Measurements from ENCODE around the gene HEXA.
"Not testable (repeated sequence)": the region's sequence is repeated elsewhere in the genome, so short reads cannot be mapped to it uniquely, and the experiment has no call there.

The HEXA gene

GRCh38 chr15:72375846-72376581 lies at the start of gene HEXA:
Gene HEXA (minus strand): TSS chr15:72376014. CDS start chr15:72375972, 42 bp downstream.
- DNase-seq, result peak; percentile 81

- DNase-seq, result no peak
Observed at GRCh38 chr15:72423256-72423655, 47.4 kb upstream of the HEXA start.

- DNase-seq, result no peak
Observed at GRCh38 chr15:72421484-72421883, 45.7 kb upstream of the HEXA start.

GRCh38 chr15:72420576-72420975 lies 44.8 kb upstream of the HEXA start:
- DNase-seq, result no peak

DNA sequence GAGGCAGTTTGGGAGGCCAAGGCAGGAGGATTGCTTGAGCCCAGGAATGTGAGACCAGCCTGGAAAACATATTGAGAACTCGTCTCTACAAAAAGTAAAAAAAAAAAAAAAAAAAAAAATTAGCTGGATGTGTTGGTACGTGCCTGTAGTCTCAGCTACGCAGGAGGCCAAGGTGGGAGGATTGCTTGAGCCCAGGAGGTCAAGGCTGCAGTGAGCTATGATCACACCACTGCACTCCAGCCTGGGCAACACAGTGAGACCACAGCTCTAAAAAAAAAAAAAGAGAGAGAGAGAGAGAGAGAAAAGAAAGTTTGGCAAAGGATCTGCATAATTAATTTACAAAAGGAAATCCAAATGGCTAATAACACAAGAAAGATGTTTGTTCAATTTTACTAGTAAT lies 44.0 kb upstream of the HEXA start:
- DNase-seq, result not testable (repeated sequence)

DNA sequence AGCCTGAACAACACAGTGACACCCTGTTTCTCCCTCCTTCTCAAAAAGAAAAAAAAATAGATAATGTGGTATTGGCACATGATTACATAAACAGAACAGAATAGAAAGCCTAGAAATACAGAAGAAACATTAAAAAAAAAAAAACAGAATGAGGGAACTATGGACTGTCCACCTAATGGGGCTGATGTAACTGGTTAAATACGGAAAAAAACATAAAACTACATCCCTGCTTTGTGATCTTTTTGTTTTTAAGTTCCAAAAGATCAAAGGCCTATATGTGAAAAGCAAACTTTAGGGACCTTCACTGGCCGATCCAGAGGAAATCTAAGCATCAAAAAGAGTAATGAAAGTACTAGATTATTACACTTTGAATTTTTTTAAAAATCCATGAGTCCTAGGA lies 39.5 kb upstream of the HEXA start:
- no peak for DNase-seq

- DNase-seq, result not testable (repeated sequence)
Observed at GRCh38 chr15:72413337-72413736, 37.5 kb upstream of the HEXA start.

- DNase-seq, result no peak
Observed at GRCh38 chr15:72411544-72411943, 35.7 kb upstream of the HEXA start.

GRCh38 chr15:72411111-72411510 lies 35.3 kb upstream of the HEXA start:
- DNase-seq, result no peak

GRCh38 chr15:72406936-72407335 lies 31.1 kb upstream of the HEXA start:
- no peak for DNase-seq

DNA sequence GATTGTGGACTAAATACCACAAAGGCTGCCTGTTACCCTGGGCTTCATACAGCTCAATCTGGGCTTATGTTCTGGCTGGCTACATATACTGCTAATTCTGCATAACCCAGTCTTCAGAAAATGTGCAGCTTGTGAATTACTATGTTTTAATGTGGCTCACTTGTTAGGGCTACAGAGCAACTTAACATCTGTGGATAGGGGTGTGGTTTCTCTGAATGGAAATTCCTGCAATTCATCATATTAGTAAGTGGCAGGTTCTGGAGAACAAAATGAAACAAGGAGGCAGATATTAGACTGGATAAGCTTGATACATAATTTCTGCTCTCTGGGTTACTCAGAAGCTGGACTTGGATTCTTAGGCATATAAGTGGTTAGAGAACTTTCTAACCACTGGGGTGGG lies 29.0 kb upstream of the HEXA start:
- DNase-seq, result no peak

DNA sequence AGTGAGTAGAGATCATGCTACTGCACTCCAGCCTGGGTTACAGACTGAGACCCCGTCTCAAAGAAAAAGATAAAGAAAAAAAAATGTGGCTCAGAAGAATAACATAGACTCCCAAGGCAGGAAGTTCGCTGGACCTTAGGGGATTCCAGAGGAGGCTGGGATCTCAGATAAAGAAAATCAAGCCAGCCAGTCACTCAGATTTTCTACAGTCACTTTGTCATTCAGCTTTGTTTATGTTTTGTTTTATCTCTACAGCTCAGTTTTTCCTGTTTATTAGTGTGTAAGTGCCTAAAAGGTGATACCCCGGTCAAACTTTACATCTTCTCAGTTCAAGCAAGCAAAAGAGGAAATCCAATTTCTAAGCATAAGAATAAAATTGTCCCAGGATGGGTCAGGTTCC lies 28.5 kb upstream of the HEXA start:
- DNase-seq, result no peak

GRCh38 chr15:72402726-72403125 lies 26.9 kb upstream of the HEXA start:
- DNase-seq, result no peak

DNA sequence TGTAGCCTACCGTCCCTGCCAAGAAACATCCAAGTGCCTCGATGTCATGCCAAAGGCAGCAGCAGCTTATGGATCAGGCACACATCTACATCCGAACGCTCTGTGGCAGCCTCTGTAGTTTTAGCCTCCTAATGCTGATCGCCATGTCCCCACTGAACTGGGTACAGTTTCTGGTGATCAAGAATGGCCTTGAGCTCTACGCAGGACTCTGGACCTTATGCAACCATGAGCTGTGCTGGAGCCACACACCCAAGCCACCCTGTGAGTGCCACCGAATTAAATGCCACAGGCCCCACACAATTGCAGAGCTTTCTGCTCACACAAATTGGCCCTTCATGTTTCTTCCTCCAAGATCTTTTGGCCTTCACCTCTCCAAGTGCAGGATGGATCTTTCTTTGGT lies 22.8 kb upstream of the HEXA start:
- DNase-seq, result no peak

DNA sequence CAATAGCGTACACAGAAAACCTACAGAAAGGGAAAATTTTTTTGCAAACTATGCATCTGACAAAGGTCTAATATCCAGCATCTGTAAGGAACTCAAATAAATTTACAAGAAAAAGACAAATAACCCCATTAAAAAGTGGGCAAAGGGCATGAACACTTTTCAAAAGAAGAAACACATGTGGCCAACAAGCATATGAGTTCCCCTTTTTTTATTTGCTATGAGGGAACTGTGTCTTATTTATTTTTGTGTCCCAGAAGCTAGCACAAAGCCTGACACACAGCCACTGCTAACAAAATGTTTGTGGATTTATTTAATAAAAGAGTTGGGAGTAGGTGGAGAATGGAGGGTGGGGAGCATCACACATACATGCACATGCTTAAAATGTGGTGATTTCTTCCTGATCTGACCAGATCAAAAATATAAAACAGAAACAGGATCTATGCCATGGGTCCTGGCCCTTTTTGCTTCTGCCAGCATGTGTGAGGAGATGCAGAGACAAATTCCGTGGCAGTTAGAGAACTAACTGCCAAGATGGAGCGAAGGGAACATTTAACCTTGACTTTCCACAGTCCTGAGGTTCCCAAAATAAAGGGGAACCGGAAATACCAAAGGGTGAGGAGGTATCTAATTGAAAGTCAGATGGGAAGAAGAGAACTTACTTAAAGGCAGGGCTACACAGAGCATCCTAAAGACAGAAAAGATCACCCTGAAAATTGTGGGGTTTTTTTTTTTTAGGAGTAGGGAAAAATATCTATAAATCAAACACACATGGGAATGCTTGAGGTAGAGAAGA lies 22.2 kb upstream of the HEXA start, which contains the start of gene TMEM202:
Gene TMEM202 (plus strand): TSS at position 510 of the 793 bp plus-strand sequence. CDS start 22 bp downstream, at position 532.
- DNase-seq, result no peak

GRCh38 chr15:72396331-72396730 lies 20.5 kb upstream of the HEXA start:
- DNase-seq, result not testable (repeated sequence)

DNA sequence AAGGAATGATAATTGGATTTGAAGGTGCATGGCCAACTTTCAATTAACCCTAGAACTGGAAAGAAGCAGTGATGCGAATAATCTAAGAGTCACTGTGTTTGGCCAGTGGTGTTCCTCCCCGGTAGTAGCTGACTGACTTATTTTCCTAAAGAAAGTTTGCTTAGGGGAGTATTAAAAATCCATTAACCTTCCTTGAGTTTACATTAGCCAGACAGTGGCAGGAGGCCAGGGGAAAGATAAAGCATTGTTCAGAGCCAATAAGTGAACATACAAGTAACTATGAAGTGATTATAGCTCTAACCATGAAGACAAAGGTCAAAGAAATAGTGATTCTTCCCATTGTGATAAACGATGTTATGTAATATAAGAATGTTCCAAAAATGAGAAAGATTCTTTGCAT lies 13.4 kb upstream of the HEXA start:
- DNase-seq, result no peak

DNA sequence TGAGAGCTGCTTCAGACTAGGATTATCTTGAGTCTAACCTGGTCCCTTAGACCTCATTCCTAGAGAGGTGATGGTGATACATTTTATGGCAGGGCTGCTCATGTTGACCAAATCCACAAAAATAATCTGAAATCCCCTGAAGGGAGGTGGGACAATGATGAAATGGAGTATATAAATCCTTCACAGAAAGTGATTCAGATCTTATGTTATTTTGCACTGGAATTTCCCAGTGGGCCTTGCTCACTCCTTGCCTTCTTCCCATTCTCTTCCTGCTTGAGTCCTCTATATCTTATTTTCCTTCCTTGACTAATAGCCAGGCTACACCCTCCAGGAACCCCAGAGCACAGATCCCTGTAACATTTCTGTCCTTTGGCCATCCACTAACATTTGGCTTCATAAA lies 11.9 kb upstream of the HEXA start:
- no peak for DNase-seq

- DNase-seq, result no peak
Observed at GRCh38 chr15:72382146-72382545, 6.3 kb upstream of the HEXA start.

DNA sequence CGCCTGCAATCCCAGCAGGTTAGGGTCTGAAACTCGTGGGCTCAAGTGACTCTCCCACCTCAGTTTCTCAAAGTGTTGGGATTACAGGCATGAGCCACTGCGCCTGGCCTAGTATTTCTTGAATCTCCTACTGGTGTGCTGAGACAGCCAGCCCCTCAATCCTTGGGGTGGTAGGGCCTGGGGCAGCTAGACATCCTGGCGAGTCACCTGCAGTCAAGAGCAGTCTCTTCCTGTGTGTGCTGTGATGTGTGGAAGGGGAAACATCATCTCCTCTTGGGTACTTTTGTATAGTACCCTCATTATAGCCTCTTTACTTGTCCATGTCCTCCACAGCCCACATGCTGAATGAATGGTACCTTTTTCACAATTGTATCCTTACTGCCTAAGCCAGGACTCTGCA lies 4.9 kb upstream of the HEXA start:
- no peak for DNase-seq

DNA sequence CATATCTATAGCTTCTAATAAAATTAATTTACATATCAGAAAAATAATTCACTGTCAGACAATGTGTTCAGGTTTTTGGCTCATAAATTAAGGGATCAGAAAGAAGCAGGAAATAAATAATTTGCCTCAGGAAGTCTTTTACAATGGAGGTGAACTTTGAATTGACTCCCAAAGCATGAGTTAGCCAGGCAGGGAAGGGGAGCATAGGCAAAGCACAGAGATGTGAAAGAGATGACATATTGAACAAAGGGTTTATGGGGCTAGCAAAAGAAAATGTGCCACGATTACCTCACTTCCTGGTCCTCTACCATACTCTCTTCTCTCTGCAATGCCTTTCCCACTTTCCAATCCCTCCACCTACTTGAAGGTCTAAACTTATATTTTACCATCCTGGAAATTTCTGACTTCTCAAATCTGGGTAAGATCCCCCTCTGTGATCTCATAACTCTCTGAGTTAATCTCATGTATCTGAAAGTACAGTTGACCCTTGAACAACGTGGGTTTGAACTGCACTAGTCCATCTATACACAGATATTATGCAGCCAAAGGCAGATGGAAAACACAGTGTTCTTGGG lies 4.1 kb upstream of the HEXA start:
- no peak for DNase-seq

- not testable (repeated sequence) for DNase-seq
Observed at GRCh38 chr15:72379106-72379505, 3.3 kb upstream of the HEXA start.

- DNase-seq, result no peak
Observed at GRCh38 chr15:72377331-72377730, 1.5 kb upstream of the HEXA start.

GRCh38 chr15:72375501-72375845 lies 341 bp downstream of the HEXA start:
- no peak for DNase-seq
